GM12891 (cell line): ENCODE data around the gene DHRSX.
"Not testable (repeated sequence)": the region's sequence is repeated elsewhere in the genome, so short reads cannot be mapped to it uniquely, and the experiment has no call there.

Experiments
- DNase-seq: peaks from one replicate; pipeline ENCODE4 v3.0.0; 2011; ENCODE audit warnings: low spot score; ENCODE audit not compliant: insufficient read length
- FAIRE-seq: peaks from 2 replicates; lab custom pipeline; 2011; peaks lifted over from hg19 to GRCh38; lab: Jason Lieb, UNC
- PAX5 ChIP-seq: IDR thresholded peaks from 2 replicates; pipeline ENCODE4 v1.6.1; 2011; ENCODE audit warnings: low read length, moderate library complexity, mild to moderate bottlenecking; ENCODE audit not compliant: insufficient read depth, severe bottlenecking
- POLR2A ChIP-seq: IDR thresholded peaks from 2 replicates; pipeline ENCODE4 v1.6.1; 2011; ENCODE audit warnings: low read depth, low read length, control low read depth
- POLR2AphosphoS5 ChIP-seq: IDR thresholded peaks from 2 replicates; pipeline ENCODE4 v1.6.1; 2011; ENCODE audit warnings: low read depth, low read length, control low read depth
- POU2F2 ChIP-seq: IDR thresholded peaks from 2 replicates; pipeline ENCODE4 v1.6.1; 2011; ENCODE audit warnings: low read depth, mild to moderate bottlenecking, control low read depth, low read length, moderate library complexity
- SPI1 ChIP-seq: IDR thresholded peaks from 2 replicates; pipeline ENCODE4 v1.6.1; 2011; ENCODE audit warnings: low read depth, low read length, control low read depth
- TAF1 ChIP-seq: IDR thresholded peaks from 2 replicates; pipeline ENCODE4 v1.6.1; 2011; ENCODE audit warnings: low read depth, low read length, control low read depth

The DHRSX gene

DNA sequence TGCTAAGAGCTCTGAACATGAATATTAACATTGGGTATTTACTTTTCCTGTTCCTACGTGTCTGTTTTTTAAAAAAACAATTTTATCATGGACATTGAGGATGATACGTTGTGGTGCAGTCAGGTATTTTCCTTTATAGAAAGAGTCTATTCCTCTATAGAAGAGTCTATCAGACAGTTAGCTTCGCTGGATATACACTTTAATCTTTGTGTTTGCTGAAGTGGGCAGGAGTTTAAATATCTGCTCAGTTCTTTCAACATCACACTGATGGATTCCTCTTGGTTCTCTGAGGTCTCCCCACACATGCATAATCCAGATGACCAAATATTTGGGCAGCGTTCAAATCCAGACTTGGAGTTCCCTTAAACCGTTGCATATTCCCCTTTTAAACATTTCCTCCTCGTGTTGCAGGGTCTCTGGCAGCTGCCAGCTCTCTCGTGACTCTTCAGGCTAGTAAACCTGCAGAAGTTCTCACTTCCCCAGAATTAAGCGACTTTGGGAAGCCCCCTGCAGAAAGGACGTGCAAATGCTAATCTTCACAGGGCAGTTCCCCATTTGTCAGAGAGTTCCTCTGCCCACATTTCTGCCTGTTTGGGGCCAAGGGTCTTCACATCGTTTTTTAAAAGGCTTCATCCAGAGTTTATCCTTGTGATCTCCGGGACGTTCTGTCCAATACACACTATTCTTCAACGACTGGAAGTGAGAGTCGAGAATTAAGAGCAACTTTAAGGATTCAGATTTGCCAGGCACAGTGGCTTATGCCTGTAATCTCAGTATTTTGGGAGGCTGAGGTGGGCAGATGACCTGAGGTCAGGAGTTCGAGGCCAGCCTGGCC is 20.5 kb upstream of the DHRSX start:
- FAIRE-seq = no peak
- no peak for DNase-seq
- TF ChIP-seq POU2F2 = peak; percentile 56; the same call in 1 of the 2 replicates
- TF ChIP-seq POLR2AphosphoS5 = no peak
- TF ChIP-seq SPI1 = peak; percentile 100
- no peak for TF ChIP-seq POLR2A

DNA sequence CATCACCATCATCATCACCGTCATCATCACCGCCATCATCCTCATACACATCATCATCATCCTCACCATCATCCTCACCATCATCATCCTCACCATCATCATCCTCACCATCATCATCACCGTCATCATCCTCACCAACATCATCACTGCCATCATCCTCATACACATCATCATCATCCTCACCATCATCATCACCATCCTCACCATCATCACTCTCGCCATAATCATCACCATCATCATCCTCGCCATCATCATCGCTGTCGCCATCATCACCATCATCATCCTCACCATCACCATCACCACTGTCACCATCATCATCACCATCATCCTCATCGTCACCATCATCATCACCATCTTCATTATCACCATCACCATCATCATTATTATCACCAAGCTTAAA is 19.8 kb upstream of the DHRSX start:
- no peak for TF ChIP-seq SPI1
- TF ChIP-seq POLR2AphosphoS5 = no peak
- no peak for TF ChIP-seq TAF1
- no peak for TF ChIP-seq PAX5
- no peak for TF ChIP-seq POLR2A
- no peak for TF ChIP-seq POU2F2
- DNase-seq = no peak
- peak; percentile 92 for FAIRE-seq

DNA sequence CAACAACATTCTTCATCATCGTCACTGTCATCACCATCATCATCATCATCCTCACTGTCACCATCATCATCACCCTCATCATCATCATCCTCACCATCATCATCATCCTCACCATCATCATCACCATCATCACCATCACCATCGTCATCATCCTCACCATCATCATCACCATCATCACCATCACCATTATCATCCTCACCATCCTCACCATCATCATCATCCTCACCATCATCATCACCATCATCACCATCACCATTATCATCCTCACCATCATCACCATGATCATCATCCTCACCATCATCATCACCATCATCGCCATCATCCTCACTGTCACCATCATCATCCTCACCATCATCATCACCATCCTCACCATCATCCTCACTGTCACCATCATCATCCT is 18.9 kb upstream of the DHRSX start:
- DNase-seq = not testable (repeated sequence)
- FAIRE-seq = peak; percentile 93

DNA sequence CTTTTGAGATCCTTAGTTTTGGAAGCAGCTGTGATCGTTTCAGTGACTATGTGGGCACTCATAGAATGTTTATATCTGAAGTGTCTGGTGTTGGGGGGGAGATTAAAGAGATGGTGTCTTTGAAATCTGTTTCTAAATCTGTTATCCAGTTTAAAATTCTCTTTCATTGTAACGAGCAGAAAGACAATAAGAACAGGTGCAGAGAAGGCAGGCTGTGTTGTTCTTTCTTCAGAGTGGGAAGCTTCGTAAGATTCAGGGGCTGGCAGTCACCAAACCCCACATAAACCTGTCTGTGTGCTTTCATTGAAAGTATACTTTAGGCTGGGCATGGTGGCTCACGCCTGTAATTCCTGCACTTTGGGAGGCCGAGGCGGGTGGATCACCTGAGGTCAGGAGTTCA is 16.3 kb upstream of the DHRSX start:
- DNase-seq (no peak), FAIRE-seq (no peak)
- TF ChIP-seq POLR2A = no peak
- no peak for TF ChIP-seq PAX5
- TF ChIP-seq TAF1 = no peak
- no peak for TF ChIP-seq SPI1
- no peak for TF ChIP-seq POLR2AphosphoS5
- no peak for TF ChIP-seq POU2F2

DNA sequence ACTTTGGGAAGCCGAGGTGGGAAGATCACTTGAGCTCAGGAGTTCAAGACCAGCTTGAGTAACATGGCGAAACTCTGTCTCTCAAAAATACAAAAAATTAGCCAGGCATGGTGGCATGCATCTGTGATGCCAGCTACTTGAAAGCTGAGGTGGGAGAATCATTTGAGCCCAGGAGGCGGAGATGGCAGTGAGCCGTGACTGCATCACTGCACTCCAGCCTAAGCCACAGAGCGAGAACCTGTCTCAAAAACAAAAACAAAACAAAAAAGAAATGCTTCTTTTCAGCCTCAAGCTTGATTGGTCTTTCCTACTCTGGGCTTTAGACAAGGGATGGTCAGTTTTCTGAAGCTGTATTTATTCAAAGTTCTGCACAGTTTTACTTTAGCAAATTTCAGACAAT is 15.8 kb upstream of the DHRSX start:
- DNase-seq = no peak
- TF ChIP-seq PAX5 (peak; percentile 71), POLR2A (no peak)
- FAIRE-seq = peak; percentile 93

DNA sequence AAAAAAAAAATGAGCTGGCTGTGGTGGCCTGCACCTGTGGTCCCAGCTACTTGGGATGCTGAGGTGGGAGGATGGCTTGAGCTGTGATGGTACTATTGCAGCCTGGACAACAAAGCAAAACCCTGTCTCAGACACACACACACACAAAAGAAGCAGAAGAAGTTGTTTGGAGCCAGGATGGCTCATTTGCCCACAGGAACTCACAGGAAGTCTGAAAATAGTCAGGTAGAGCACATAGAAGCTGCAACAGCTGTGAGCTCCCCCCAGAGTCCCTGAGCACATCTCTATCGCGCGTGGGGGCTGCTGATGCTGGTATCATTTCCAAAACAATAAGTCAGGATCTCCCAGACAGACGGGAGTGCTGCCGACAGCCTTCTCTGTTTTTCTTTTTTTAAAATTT is 13.4 kb upstream of the DHRSX start:
- FAIRE-seq (peak; percentile 55), DNase-seq (no peak)
- TF ChIP-seq PAX5 (no peak), POLR2AphosphoS5 (no peak)

DNA sequence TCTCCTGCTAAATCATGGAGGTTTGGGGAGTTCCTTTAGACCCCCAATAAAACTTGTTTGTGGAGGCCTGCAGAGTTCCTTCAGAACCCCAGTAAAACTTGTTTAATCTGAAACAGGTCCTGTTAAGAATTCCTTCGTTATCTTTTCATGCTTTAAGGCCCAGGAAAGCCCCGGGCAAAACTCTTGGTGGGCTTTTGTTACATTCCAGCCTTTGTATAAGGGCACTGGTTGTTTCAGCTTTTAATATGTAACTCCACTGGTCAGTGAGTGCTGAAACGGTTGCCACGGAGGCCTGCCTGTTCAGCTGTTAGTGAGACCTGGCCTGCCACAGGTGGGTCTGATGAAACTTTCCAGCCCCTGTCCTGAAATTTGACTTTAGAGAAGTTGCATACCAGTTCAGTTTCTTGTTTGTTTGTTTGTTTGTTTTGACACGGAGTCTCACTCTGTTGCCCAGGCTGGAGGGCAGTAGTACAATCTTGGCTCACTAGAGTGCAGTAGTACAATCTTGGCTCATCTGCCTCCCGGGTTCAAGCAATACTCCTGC is 12.4 kb upstream of the DHRSX start:
- no peak for DNase-seq
- TF ChIP-seq TAF1 (no peak), POLR2AphosphoS5 (no peak), PAX5 (no peak), POU2F2 (no peak), POLR2A (no peak), SPI1 (no peak)
- FAIRE-seq = peak; percentile 13

DNA sequence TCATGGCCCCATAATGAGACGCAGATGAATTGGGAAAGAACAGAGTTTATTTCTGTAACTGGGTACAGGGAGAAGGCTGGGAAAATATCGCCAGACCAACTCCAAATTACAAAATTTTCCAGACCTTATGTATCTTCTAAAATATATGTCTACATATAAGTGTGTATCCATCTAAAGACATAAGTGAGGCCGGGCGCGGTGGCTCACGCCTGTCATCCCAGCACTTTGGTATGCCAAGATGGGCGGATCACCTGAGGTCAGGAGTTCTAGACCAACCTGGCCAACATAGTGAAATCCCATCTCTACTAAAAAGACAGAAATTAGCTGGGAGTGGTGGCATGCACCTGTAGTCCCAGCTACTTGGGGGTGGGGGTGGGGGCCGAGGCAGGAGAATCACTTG is 11.7 kb upstream of the DHRSX start:
- FAIRE-seq (no peak), DNase-seq (no peak)
- TF ChIP-seq SPI1 (no peak), POU2F2 (no peak), POLR2AphosphoS5 (no peak), POLR2A (no peak), TAF1 (no peak), PAX5 (no peak)

DNA sequence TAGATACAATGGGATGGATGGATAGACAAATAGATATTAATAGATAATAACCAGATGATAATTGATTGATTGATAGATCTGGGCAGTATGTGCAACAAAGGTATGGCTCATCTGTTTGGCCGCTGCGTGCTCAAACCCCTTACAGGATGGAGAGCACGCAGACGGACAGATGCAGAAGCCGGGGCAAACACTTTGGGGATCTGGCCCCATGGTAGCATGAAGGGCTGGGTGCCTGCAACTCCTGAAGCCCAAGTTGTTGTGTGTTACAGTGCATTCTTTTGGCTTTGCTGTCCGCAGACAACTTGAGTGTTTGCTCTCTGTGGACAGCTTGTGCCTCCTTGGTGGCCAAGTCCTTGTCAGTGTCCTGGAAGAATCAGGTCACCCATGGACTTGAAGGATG is 10.6 kb upstream of the DHRSX start:
- DNase-seq (no peak), FAIRE-seq (no peak)
- no peak for TF ChIP-seq POLR2AphosphoS5
- no peak for TF ChIP-seq SPI1
- TF ChIP-seq PAX5 = no peak
- no peak for TF ChIP-seq TAF1
- no peak for TF ChIP-seq POLR2A
- no peak for TF ChIP-seq POU2F2

DNA sequence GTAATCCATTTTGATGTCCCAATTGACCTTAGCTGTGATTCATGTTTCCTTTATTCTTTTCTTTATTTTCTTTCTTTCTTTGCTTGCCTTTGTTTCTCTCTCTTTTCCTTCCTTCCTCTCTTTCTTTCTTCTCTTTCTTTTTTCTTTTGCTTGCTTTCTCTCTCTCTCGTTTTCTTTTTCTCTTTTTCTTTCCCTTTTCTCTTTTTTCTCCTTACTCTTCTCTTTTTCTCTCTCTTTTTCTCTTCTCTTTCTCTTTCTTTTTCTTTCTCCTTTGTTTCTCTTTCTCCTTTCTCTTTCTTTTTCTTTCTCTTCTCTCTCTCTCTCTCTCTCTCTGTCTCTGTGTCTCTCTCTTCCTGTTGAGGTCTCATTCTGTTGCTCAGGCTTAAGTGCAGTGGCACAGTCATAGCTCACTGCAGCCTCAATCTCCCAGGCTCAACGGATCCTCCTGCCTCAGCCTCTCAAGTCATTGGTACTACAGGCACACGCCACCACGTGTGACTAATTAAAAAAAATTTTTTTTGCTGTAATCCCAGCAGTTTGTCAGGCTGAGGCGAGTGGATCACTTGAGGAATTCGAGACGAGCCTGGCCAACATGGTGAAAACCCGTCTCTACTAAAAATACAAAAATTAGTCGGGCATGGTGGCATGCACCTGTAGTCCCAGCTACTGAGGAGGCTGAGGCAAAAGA is 8.0 kb upstream of the DHRSX start:
- DNase-seq = no peak
- FAIRE-seq = no peak
- TF ChIP-seq PAX5 (no peak), POLR2A (no peak), POU2F2 (no peak)
